KOPT-K1 (cell line): ENCODE results near the gene LRFN2.

Experiments
- H3K27ac ChIP-seq: fragments of 200-600 bp; sonication (generic); 2 replicates; pipeline ENCODE4 v1.5.1; 2016; ENCODE audit warnings: antibody characterized with exemption, mild to moderate bottlenecking, low read depth, low read length; ENCODE audit not compliant: poor library complexity, severe bottlenecking
- H3K36me3 ChIP-seq: fragments of 200-600 bp; sonication (generic); 2 replicates; pipeline ENCODE4 v1.5.1; 2017; ENCODE audit warnings: antibody characterized with exemption, mild to moderate bottlenecking, low read length, moderate library complexity; ENCODE audit not compliant: insufficient read depth
- H3K9me3 ChIP-seq: fragments of 200-600 bp; sonication (generic); 2 replicates; pipeline ENCODE4 v1.5.1; 2017; ENCODE audit warnings: antibody characterized with exemption, low read length, mild to moderate bottlenecking; ENCODE audit not compliant: insufficient read depth, poor library complexity, severe bottlenecking

LRFN2 gene

DNA sequence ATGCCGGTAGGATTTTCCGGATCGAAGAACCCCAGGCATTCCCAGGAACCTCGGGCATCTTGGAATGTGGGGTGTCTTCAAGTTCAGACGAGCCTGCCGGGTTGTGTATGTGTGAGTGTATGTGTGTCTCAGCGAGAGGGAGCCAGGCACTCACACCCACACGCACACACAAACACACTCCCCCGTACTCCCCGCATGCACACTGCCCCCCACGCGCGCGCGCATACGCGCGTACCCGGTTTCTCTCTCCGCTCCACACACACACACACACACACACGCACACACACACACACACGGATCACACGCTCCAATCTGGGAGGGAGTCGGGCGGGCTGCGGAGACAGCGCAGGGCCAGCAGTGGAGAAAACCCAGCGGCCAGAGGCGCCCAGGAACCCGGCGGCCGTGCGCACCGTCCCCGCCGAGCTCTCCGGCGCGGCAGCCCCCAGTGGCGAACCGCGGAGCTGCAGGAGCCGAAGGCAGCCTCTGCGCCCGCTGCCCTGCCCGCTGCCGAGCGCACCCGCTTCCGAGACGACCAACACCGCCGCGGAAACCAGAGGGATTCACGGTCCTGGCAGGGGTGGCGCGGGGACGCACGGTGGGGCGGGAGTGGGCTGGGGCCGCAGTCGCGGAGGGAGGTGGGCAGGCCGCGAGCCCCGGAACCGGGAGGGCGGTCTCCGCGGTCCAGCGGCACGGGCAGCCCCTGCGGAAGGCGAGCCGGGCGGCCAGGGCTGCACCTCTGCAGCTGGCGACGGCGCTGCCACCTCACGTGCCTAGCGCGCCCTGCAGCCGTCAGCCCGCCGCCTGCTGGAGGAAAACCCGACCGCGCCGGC is at the start of gene LRFN2:
TSS of gene LRFN2 (minus strand) at position 125 of the 830 bp plus-strand sequence.
- H3K9me3 ChIP-seq: no peaks in the 10 kb centered on the region
- no peak within 1 kb of the TSS for H3K27ac ChIP-seq
- H3K36me3 ChIP-seq: no peaks in the 10 kb centered on the region

DNA sequence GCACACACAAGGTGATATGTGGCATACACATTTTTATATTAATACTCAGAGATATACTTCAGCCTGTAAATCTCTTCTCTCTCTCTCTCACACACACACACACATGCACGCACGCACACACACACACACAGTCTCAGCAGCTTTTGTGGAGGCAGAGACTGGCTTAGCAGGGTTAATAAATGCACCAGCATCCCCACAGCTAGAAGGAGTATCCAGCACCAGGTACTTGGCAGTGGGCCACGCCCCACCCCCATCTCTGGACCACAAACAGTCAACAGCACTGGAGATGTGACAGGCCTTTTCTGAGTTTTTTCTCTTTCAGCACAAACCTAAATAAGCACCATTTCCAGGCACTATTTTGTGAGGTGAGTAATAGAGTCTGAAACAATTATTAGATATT is 47.3 kb upstream of the LRFN2 start:
- no peaks in the 10 kb centered on the region for H3K9me3 ChIP-seq
- no peaks in the 10 kb centered on the region for H3K36me3 ChIP-seq
- H3K27ac ChIP-seq: no peak overlapping the region

DNA sequence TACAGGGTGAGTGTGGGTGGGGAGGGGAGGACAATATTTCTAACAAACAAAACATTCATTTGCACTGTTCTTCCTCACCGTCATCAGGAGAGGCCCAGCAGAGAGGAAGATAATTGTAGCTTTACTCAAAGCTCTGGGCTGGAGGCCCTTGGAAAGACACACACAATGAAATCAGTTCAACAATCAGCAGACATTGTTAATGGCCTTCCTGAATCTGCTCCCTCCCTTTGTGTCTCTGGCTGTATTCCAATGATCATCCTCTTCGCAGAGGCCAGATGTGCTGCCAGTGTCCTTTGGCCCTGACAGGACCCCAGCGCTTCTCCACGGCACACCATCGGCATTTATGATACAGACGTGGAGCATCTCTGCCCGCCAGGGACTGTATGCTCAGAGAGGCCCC is 44.6 kb upstream of the LRFN2 start:
- Histone ChIP-seq H3K36me3 (no peaks in the 10 kb centered on the region), H3K27ac (no peak overlapping the region), H3K9me3 (no peaks in the 10 kb centered on the region)

DNA sequence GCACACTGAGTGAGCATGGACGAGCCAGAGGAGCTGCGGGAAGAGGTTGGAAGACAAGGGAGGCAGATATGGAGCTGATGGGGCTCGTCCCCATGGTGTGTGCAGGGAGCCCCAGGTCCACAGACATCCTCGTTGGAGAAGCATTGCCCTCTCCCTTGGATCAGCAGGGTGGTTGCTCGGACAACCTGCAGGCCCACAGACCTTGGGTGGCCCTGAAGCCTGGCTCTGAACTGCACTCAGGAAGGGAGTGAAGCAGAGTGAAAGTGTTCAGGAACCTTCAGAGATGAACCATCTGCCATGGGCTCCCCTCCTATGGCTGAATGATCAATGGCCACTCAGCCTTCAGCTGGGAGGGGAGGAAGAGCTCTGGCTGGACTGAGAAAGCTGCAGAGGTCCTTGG is 43.3 kb upstream of the LRFN2 start:
- H3K27ac ChIP-seq: no peak overlapping the region
- no peaks in the 10 kb centered on the region for H3K36me3 ChIP-seq
- no peaks in the 10 kb centered on the region for H3K9me3 ChIP-seq

DNA sequence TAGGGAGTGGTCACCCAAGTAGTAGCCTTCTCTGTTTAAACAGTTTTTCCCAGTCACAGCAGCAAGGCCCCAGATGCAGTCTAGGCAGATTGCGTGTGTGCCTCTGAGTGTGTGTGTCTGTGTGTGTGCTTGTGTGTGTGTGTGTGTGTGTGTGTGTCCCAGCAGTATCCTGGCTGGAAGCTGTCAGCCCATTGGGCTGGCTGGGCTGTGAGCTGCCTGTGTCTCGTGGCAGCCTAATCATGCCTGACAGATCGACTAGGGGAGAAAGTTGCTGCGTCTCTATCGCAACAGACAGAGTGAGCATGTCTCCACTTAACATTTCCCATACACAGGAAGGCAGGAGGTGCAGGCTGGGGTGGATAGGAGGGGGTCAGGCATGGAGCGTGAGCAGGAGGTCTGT is 42.9 kb upstream of the LRFN2 start:
- no peak overlapping the region for H3K27ac ChIP-seq
- H3K36me3 ChIP-seq: no peaks in the 10 kb centered on the region
- no peaks in the 10 kb centered on the region for H3K9me3 ChIP-seq

DNA sequence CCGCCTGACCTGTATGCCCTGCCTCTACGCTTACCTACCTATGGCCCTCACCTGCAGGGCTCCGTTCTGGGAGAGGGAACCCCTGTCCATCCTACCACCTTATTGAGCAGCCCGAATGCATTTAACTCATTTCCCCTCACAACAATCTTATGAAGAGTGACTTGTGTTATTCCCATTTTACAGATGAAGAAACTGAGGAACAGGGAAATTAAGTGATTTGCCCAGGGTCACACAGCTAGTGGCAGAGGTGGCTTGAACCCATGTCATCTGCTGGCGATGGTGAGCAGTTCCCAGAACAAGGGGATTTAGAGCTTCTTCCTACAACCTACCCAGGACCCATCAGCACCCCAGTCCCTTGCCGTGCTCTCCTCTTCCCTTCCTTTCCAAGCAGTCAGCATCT is 42.3 kb upstream of the LRFN2 start:
- H3K27ac ChIP-seq: no peak overlapping the region
- H3K36me3 ChIP-seq: no peaks in the 10 kb centered on the region
- no peaks in the 10 kb centered on the region for H3K9me3 ChIP-seq

DNA sequence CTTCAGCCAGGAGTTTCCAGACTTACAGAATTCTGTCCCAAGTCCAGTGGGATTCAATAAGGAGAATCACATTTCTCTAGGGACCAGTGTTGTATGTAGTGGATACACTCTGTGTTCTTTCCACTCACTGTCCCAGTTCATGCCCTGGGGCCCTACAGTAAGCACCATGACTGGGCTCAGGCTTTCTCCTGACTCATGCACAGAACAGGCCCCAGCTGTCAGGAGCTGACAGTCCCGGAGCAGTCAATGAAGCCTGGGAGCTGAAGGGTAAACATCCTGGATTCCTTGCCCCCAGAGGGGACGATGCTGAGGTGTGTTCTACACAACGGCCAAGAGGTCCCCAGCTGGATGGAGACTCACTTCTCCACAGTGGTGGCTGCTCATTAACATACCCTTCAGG is 40.2 kb upstream of the LRFN2 start:
- Histone ChIP-seq H3K27ac (no peak overlapping the region), H3K9me3 (no peaks in the 10 kb centered on the region), H3K36me3 (no peaks in the 10 kb centered on the region)

DNA sequence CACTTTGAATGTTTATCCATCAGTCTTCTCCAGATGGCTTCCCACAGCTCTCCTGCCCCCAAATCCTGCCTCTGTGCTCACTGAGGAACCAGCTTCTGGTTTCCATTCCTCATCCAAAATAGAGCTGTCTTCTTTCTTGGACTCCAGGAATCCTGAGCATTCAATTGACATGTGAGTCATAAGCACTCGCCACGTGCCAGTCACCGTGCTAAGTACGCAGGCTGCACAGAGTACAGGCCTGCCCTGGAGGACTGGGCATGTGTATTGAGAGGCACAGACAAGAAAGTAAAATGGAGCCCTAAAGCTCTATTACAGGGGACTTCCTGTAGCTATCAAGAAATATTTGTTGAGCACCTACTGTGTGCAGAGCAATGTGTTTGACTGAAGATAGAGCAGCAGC is 39.7 kb upstream of the LRFN2 start:
- Histone ChIP-seq H3K9me3 (no peaks in the 10 kb centered on the region), H3K27ac (no peak overlapping the region), H3K36me3 (no peaks in the 10 kb centered on the region)

DNA sequence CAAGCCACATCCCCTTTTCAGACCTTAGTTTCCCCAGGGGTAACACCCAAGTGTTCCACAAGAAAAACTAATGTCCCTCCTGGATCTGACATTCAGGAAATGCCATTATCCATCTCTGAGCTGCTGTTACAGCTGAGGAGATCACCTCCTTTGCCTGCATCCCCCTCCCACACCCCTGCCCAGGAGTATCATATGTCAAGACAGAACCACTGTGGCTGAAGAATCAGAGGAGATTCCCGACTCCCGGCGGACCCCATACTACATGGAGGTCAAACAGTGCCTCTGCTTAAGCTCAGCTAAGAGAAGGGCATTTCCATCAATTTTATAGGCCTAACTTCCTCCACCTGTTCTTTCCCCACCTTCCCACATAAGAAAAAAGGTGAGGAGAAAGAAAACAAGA is 36.8 kb upstream of the LRFN2 start:
- Histone ChIP-seq H3K9me3 (no peaks in the 10 kb centered on the region), H3K36me3 (no peaks in the 10 kb centered on the region)

DNA sequence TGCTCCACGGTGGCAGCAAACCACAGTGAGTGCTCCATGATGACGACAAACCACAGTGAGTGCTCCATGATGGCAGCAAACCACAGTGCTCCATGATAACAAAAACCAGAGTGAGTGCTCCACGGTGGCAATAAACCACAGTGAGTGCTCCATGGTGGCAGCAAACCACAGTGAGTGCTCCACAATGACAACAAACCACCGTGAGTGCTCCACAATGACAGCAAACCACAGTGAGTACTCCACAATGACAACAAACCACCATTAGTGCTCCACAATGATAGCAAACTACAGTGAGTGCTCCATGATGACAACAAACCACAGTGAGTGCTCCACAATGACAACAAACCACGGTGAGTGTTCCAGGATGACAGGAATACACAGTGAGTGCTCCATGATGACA is 36.0 kb upstream of the LRFN2 start:
- no peaks in the 10 kb centered on the region for H3K36me3 ChIP-seq
- H3K27ac ChIP-seq: no peak overlapping the region
- no peaks in the 10 kb centered on the region for H3K9me3 ChIP-seq

More for the DNA sequence above, 36.8 kb upstream of the LRFN2 start:
- no peak overlapping the region for H3K27ac ChIP-seq

DNA sequence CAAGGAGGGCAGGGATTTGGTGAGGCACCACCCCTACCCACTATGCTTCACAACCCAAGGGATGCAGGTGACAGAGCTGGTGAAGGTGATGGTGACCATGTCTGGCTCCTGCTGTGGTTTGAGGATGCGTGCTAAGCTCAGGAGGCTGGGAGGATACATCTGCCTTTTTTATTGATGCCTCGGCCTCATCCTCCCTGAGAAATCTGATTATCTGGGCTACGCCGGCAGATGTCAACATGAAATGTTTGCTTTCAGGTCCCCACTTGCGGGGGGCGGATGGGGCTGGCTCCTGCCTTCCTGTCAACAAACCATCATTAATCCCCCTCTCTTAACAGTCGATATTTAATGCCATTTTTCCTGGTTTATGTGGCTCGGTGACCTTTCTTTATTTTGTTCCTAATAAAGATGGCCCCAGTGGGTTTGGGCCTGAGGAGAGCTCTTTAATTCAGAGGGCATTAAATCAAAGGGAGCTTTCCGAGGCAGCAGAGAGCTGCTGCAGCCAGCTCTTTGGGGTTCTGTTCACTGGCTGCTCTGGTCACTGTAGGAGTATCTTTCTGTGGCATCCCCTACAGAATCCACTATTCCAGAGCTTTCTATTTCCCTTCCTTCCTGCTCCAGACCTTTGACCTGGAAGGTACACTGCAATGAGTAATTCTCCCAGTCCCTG is 33.5 kb upstream of the LRFN2 start:
- H3K27ac ChIP-seq: no peak overlapping the region
- H3K9me3 ChIP-seq: peaks cover 7% of the 10 kb centered on the region
- no peaks in the 10 kb centered on the region for H3K36me3 ChIP-seq

DNA sequence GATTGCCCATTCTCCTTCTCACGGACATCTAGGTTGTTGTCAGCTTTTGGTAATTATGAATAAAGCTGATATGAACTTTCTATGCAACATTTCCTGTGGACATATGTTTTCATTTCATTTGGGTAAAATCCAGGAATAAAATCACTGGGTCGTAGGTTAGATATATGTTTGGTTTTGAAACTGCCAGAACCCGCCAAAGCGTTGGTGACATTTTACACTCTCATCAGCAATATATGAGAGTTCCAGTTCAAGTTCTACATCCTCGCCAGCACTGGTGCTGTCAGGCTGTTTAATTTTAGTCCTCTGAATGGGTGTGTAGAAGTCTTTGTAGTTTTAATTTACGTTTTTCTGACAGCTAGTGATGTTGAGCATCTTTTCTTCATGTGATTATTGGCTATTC is 27.5 kb upstream of the LRFN2 start:
- H3K27ac ChIP-seq: no peak overlapping the region
- H3K36me3 ChIP-seq: no peaks in the 10 kb centered on the region
- H3K9me3 ChIP-seq: peaks cover 7% of the 10 kb centered on the region

DNA sequence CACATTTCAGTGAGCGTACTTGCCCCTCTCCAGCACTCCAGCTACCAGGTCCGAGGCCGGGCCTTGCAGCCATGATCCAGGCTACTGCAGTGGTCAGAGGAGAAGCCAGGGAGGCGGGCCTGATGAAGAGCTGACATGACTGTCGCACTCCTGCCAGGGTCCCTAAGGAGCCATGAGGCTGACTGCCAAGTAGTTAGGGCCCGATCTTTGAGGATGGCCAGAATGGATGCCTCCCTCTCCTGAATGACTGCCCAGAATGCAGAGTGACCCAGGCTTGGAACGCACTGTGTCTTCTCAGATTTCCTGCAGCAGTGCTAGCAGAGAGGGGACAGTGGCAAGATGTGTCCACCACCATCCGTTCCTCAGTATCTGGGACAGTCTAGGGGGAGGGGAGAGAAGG is 24.7 kb upstream of the LRFN2 start:
- peaks cover 6% of the 10 kb centered on the region for H3K9me3 ChIP-seq
- no peak overlapping the region for H3K27ac ChIP-seq
- no peaks in the 10 kb centered on the region for H3K36me3 ChIP-seq

DNA sequence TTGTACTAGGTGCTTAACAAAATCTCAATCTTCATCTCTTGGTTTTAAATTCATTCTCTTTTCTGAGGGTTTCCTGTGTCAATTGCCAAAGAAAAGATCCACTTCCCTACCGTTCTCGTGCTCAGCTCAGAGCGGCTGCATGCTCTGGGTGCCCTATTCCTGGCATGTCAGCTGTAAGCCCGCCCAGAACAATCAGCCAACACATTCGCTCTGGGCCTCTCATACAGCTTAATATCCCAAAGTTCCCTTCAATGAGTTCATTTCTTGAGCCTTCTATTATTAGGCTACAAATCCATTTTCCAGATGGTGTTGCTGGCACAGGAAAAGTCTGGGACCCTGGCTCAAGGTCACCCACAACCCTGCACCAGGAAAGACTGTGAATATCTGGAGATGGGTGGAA is 24.3 kb upstream of the LRFN2 start:
- H3K27ac ChIP-seq: no peak overlapping the region
- peaks cover 1% of the 10 kb centered on the region for H3K9me3 ChIP-seq
- no peaks in the 10 kb centered on the region for H3K36me3 ChIP-seq

DNA sequence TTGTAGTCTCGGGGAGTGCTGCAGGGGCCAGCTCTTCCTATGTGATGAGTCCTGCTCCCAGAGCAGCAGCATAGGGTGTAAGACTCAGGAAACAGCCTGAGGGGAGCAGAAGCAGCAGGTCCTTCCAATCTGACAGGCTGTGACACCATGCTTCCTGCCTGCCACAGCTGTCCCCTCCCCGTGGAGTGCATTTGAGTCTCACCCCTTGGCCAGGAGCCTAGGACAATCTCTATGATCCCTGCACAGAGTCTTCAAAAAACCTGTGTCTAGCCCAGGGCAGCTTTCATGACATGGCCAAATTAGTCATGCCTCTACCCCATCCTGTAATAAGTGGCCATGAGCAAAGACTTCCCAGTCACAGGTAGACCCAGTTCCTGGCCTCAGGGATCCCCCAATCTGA is 23.1 kb upstream of the LRFN2 start:
- no peaks in the 10 kb centered on the region for H3K36me3 ChIP-seq
- no peaks in the 10 kb centered on the region for H3K9me3 ChIP-seq
- H3K27ac ChIP-seq: no peak overlapping the region

DNA sequence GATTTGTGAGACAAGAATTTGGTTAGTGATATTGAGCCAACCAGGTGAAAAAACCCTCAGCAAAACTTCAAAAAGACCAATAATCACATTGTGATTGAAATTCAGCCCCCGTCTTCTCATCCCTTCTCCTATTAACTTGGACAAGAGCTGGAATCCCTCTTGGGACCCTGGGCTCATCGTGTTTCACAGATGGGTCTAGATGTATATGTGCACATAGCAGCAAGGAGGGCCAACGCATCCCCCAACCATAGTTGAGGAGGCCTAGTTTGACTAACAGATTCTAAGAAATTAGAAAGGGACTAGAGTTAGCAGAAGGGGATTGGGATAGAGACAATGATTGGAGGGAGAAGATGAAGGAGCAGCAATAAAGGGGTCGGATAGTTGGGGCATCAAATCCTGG is 19.8 kb upstream of the LRFN2 start:
- Histone ChIP-seq H3K36me3 (no peaks in the 10 kb centered on the region), H3K9me3 (no peaks in the 10 kb centered on the region), H3K27ac (no peak overlapping the region)
